Fibroblast of lung (primary cell): ENCODE data around the gene LAMA5. TPM values are rescaled to one million over a fixed set of nuclear protein-coding genes. Genes with fewer than 3 reads are reported as not detected.

Source experiments
- DNase-seq, 2 donors: peaks; one replicate each; pipeline versions ENCODE4 v3.0.0 to v3.0.0-alpha.2; 2010; ENCODE audit warnings: low read depth in 2 of 2
- H2AFZ ChIP-seq: 2 replicates; pipeline ENCODE4 v1.5.1; 2012; ENCODE audit warnings: low read length, control low read depth, inconsistent platforms
- H3K27ac ChIP-seq: 2 replicates; pipeline ENCODE4 v1.5.1; 2011; ENCODE audit warnings: low read length, control low read depth; ENCODE audit not compliant: insufficient read depth
- H3K27me3 ChIP-seq: 2 replicates; pipeline ENCODE4 v1.5.1; 2011; ENCODE audit warnings: mild to moderate bottlenecking, low read length; ENCODE audit not compliant: control insufficient read depth, insufficient read depth
- H3K36me3 ChIP-seq: 2 replicates; pipeline ENCODE4 v1.5.1; 2011; ENCODE audit warnings: low read length; ENCODE audit not compliant: control insufficient read depth, insufficient read depth
- H3K4me1 ChIP-seq: 2 replicates; pipeline ENCODE4 v1.5.1; 2011; ENCODE audit warnings: low read length; ENCODE audit not compliant: control insufficient read depth, insufficient read depth; ENCODE audit errors: extremely low read depth
- H3K4me2 ChIP-seq: 2 replicates; pipeline ENCODE4 v1.5.1; 2011; ENCODE audit warnings: low read length, control low read depth; ENCODE audit not compliant: insufficient read depth; ENCODE audit errors: extremely low read depth
- H3K4me3 ChIP-seq, 4 experiments: fragments of 200-600 bp in 1 of 4; sonication (generic) in 1 of 4; replicated peaks in 1 of 4; 2 replicates each; pipeline ENCODE4 v1.5.1; 2011 to 2016; ENCODE audit warnings: low read length in 4 of 4, low read depth in 3 of 4, mild to moderate bottlenecking in 3 of 4, control low read depth in 2 of 4, inconsistent platforms in 1 of 4, mixed read lengths in 1 of 4; ENCODE audit not compliant: insufficient read depth in 1 of 4; ENCODE audit errors: control extremely low read depth in 1 of 4
- H3K79me2 ChIP-seq: 2 replicates; pipeline ENCODE4 v1.5.1; 2012; ENCODE audit warnings: mild to moderate bottlenecking, low read length, inconsistent platforms; ENCODE audit not compliant: control insufficient read depth, insufficient read depth
- H3K9ac ChIP-seq: 2 replicates; pipeline ENCODE4 v1.5.1; 2011; ENCODE audit warnings: mild to moderate bottlenecking, low read length, control low read depth; ENCODE audit not compliant: insufficient read depth
- H3K9me3 ChIP-seq: 2 replicates; pipeline ENCODE4 v1.5.1; 2012; ENCODE audit warnings: low read depth, low read length; ENCODE audit not compliant: control insufficient read depth, insufficient read depth
- H4K20me1 ChIP-seq: 2 replicates; pipeline ENCODE4 v1.5.1; 2011; ENCODE audit warnings: low read length; ENCODE audit not compliant: control insufficient read depth, insufficient read depth; ENCODE audit errors: extremely low read depth
- CTCF ChIP-seq, 2 donors: IDR thresholded peaks in 1 of 2; conservative IDR thresholded peaks in 1 of 2; 1 replicate in 1 of 2; 2 replicates in 1 of 2; pipeline ENCODE4 v1.5.1; 2011 to 2012; ENCODE audit warnings: low read length in 2 of 2, control low read depth in 1 of 2, inconsistent platforms in 1 of 2, low read depth in 1 of 2, mild to moderate bottlenecking in 1 of 2
- EZH2 ChIP-seq: IDR thresholded peaks from 2 replicates; pipeline ENCODE4 v1.5.1; 2012; ENCODE audit warnings: low read length, control low read depth, mild to moderate bottlenecking; ENCODE audit errors: missing control alignments
- polyA plus RNA-seq, 2 donors: library from polyadenylated mRNA; depleted of rRNA in 1 of 2; stranded (reverse) in 1 of 2; unstranded in 1 of 2; fragments of >200 nt; gene quantifications; 2 replicates each; pipeline ENCODE4 v1.2.1, GENCODE V29; 2011 to 2012; ENCODE audit warnings: missing spikeins in 1 of 2
- total RNA-seq: library from RNA; depleted of rRNA; stranded (reverse); fragments of >200 nt; gene quantifications from 2 replicates; pipeline ENCODE4 v1.2.1, GENCODE V29; 2014

LAMA5 gene
- total and polyA plus RNA-seq, 2 donors (not counting 1 experiment from before 2014, with no cell fraction given): 1.5 to 81.6 TPM

- no peak overlapping the region for H3K4me3 ChIP-seq
- no peak overlapping the region for H2AFZ ChIP-seq
- DNase-seq: no peak
- H4K20me1 ChIP-seq: no peaks in the 10 kb centered on the region
- peaks cover 20% of the 10 kb centered on the region for H3K36me3 ChIP-seq
- H3K27ac ChIP-seq: no peak overlapping the region
- H3K9ac ChIP-seq: no peak overlapping the region
- TF ChIP-seq EZH2 (no peak), CTCF (conservative IDR thresholded peaks at IDR 0.05 in 1 of 2, IDR thresholded peaks at IDR 0.05 in 1 of 2; ENCODE audit: low read depth in 1 of 2, low read length in 2 of 2) (no peak)
- H3K27me3 ChIP-seq: no peaks in the 10 kb centered on the region
- H3K9me3 ChIP-seq: no peaks in the 10 kb centered on the region
- H3K79me2 ChIP-seq: peaks cover 44% of the 10 kb centered on the region
- H3K4me2 ChIP-seq: no peak overlapping the region
- peaks cover 9% of the 10 kb centered on the region for H3K4me1 ChIP-seq
These were observed 21.9 kb upstream of the LAMA5 start for GRCh38 chr20:62388839-62389600.

- Histone ChIP-seq H3K27me3 (no peaks in the 10 kb centered on the region), H4K20me1 (no peaks in the 10 kb centered on the region), H3K4me1 (peaks cover 9% of the 10 kb centered on the region), H3K9ac (peak overlapping the region; percentile 10), H3K36me3 (peaks cover 19% of the 10 kb centered on the region), H3K4me3 (peak overlapping the region; percentile 84 to 98 (median 94)), H3K27ac (peak overlapping the region; percentile 76), H3K9me3 (no peaks in the 10 kb centered on the region), H3K79me2 (peaks cover 46% of the 10 kb centered on the region), H2AFZ (no peak overlapping the region), H3K4me2 (peak overlapping the region; percentile 79)
- TF ChIP-seq CTCF (conservative IDR thresholded peaks at IDR 0.05 in 1 of 2, IDR thresholded peaks at IDR 0.05 in 1 of 2; ENCODE audit: low read depth in 1 of 2, low read length in 2 of 2) (no peak), EZH2 (no peak)
- DNase-seq: no peak
These were observed 21.0 kb upstream of the LAMA5 start for GRCh38 chr20:62387933-62388635.

- Histone ChIP-seq H3K9me3 (no peaks in the 10 kb centered on the region), H3K27ac (peak overlapping the region; percentile 76), H2AFZ (no peak overlapping the region), H4K20me1 (no peaks in the 10 kb centered on the region), H3K36me3 (peaks cover 20% of the 10 kb centered on the region), H3K4me1 (peaks cover 9% of the 10 kb centered on the region), H3K27me3 (no peaks in the 10 kb centered on the region), H3K9ac (peak overlapping the region; percentile 98), H3K79me2 (peaks cover 46% of the 10 kb centered on the region), H3K4me3 (peak overlapping the region; percentile 84 to 98 (median 94)), H3K4me2 (peak overlapping the region; percentile 79)
- DNase-seq: no peak
- TF ChIP-seq CTCF (conservative IDR thresholded peaks at IDR 0.05 in 1 of 2, IDR thresholded peaks at IDR 0.05 in 1 of 2; ENCODE audit: low read depth in 1 of 2, low read length in 2 of 2) (no peak), EZH2 (no peak)
These were observed 20.3 kb upstream of the LAMA5 start for GRCh38 chr20:62387219-62387913.
